PFSK-1 (cell line): Measurements from ENCODE around the gene UCK1.

Source experiments
- POLR2AphosphoS5 ChIP-seq: IDR thresholded peaks from 2 replicates; pipeline ENCODE4 v1.6.1; 2012; ENCODE audit warnings: low read depth, mild to moderate bottlenecking, control low read depth, low read length, moderate library complexity
- SIN3A ChIP-seq: IDR thresholded peaks from 2 replicates; pipeline ENCODE4 v1.6.1; 2012; ENCODE audit warnings: mild to moderate bottlenecking, low read length, moderate library complexity, borderline replicate concordance; ENCODE audit not compliant: insufficient read depth
- TAF1 ChIP-seq: IDR thresholded peaks from 2 replicates; pipeline ENCODE4 v1.6.1; 2012; ENCODE audit warnings: low read length, control low read depth, borderline replicate concordance; ENCODE audit not compliant: insufficient read depth
- TF ChIP-seq, protein P1 (sequence below), 2 experiments: IDR thresholded peaks; 2 replicates each; pipeline versions ENCODE4 v1.6.1 to v1.8.0; 2011 to 2012; ENCODE audit warnings: low read depth in 2 of 2, low read length in 2 of 2, control low read depth in 1 of 2, inconsistent platforms in 1 of 2, mild to moderate bottlenecking in 1 of 2, moderate library complexity in 1 of 2; ENCODE audit not compliant: insufficient read depth in 1 of 2

DNA sequence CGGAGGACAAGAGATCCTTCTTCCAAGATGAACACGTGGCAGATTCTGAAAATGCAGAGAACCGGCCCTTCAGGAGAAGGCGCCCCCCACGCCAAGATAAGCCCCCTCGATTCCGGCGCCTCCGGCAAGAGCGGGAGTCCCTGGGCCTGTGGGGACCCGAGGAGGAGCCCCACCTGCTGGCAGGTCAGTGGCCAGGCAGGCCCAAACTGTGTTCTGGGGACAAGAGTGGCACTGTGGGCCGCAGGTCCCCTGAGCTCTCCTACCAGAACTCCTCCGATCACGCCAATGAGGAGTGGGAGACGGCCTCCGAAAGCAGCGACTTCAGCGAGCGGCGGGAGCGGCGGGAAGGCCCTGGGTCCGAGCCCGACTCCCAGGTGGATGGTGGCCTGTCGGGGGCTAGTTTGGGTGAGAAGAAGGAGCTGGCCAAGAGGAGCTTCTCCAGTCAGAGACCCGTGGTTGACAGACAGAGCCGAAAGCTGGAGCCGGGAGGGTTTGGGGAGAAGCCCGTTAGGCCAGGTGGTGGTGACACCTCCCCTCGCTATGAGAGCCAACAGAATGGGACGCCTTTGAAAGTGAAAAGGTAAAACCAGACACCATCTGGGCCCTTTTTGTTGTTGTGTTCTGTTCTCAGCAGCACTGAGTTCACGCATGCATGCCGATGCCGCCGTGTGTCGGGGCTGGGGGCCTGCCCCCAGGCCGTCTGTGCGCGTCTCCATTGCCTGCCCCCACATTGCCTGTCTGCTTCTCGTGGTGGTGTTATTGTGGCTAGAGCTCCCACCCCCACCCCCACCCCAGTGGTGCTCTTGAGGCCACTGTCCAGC is 54.9 kb downstream of the UCK1 start:
- TF ChIP-seq POLR2AphosphoS5 (no peak), TAF1 (no peak), SIN3A (no peak)
- TF ChIP-seq, protein P1, sequence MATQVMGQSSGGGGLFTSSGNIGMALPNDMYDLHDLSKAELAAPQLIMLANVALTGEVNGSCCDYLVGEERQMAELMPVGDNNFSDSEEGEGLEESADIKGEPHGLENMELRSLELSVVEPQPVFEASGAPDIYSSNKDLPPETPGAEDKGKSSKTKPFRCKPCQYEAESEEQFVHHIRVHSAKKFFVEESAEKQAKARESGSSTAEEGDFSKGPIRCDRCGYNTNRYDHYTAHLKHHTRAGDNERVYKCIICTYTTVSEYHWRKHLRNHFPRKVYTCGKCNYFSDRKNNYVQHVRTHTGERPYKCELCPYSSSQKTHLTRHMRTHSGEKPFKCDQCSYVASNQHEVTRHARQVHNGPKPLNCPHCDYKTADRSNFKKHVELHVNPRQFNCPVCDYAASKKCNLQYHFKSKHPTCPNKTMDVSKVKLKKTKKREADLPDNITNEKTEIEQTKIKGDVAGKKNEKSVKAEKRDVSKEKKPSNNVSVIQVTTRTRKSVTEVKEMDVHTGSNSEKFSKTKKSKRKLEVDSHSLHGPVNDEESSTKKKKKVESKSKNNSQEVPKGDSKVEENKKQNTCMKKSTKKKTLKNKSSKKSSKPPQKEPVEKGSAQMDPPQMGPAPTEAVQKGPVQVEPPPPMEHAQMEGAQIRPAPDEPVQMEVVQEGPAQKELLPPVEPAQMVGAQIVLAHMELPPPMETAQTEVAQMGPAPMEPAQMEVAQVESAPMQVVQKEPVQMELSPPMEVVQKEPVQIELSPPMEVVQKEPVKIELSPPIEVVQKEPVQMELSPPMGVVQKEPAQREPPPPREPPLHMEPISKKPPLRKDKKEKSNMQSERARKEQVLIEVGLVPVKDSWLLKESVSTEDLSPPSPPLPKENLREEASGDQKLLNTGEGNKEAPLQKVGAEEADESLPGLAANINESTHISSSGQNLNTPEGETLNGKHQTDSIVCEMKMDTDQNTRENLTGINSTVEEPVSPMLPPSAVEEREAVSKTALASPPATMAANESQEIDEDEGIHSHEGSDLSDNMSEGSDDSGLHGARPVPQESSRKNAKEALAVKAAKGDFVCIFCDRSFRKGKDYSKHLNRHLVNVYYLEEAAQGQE (IDR thresholded peaks at IDR 0.05; ENCODE audit: insufficient read depth in 1 of 2, low read depth in 2 of 2, low read length in 2 of 2): no peak
